HUES6 (cell line): Measurements from ENCODE around the gene ENO1.
"Not testable (repeated sequence)": the region's sequence is repeated elsewhere in the genome, so short reads cannot be mapped to it uniquely, and the experiment has no call there.

ENCODE experiments used
- H3K27ac ChIP-seq: 2 replicates; pipeline ENCODE4 v1.7.0; 2013; ENCODE audit warnings: low read depth, mild to moderate bottlenecking, low read length, inconsistent platforms
- H3K27me3 ChIP-seq: 2 replicates; pipeline ENCODE4 v1.6.1; 2013; ENCODE audit warnings: low read length; ENCODE audit not compliant: control insufficient read depth, insufficient read depth
- H3K36me3 ChIP-seq: 2 replicates; pipeline ENCODE4 v1.6.1; 2013; ENCODE audit warnings: low read length; ENCODE audit not compliant: control insufficient read depth, insufficient read depth
- H3K4me1 ChIP-seq: 2 replicates; pipeline ENCODE4 v1.6.1; 2013; ENCODE audit warnings: low read length; ENCODE audit not compliant: control insufficient read depth, insufficient read depth
- H3K4me3 ChIP-seq: 2 replicates; pipeline ENCODE4 v1.5.1; 2013; ENCODE audit warnings: low read depth, low read length
- H3K9ac ChIP-seq: one replicate; pipeline ENCODE4 v1.6.1; 2013; ENCODE audit warnings: mild to moderate bottlenecking, low read length
- H3K9me3 ChIP-seq: 2 replicates; pipeline ENCODE4 v1.6.1; 2013; ENCODE audit warnings: low read depth, low read length; ENCODE audit not compliant: control insufficient read depth, insufficient read depth

The ENO1 gene

GRCh38 chr1:8878448-8878697, at the start of gene ENO1:
ENO1 (minus strand) TSS chr1:8878686; CDS start chr1:8874908, 3,778 bp downstream.
- H3K27me3 ChIP-seq: no peaks in the 10 kb centered on the region
- no peaks in the 10 kb centered on the region for H3K9me3 ChIP-seq
- peaks cover 38% of the 10 kb centered on the region for H3K36me3 ChIP-seq
- peak within 1 kb of the TSS; percentile 90 for H3K4me3 ChIP-seq
- H3K27ac ChIP-seq: peak within 1 kb of the TSS; percentile 93
- H3K4me1 ChIP-seq: peaks cover 45% of the 10 kb centered on the region
- peak within 1 kb of the TSS; percentile 95 for H3K9ac ChIP-seq

DNA sequence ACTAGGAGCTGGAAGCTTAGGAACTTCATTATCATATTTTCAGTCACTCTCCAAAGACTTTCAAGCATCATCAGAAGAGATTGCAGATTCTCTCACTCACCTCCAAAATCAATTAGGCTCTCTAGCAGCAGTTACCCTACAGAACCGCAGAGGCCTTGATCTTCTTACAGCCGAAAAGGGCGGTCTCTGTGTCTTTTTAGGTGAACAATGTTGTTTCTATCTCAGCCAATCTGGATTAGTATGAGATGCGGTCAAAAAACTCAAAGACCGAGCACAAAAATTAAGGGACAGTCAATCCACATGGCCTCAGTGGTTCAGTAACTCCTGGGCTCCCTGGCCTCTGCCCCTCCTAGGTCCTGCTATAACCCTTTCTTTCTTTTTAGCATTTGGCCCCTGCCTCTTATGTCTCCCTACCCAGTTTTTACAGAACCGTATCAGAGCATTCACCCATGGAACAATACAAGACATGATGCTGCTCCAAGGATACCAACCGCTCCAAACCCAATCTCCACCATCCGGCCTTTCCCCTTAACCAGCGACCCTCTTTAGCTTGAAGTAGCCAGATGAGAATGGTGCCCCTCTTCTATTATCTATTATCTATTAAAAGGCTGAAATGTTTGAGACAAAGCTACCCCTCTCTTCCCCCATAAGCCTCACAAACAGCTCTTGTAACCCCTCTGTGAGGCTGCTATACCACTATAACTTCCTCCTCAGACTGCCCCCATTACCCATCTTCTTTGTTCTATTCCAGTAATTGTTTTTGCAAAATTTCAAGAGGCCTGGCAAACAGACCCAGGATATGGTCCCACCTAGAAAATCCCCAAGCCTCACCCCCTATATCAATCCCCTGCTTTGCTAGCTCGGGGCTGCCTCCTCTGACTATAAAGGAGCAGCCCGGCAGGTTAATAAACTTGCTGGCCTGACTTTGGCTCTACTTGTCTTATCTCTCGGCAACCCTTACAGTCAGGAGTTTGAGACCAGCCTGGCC, 48.5 kb upstream of the ENO1 start:
- Histone ChIP-seq H3K36me3 (no peaks in the 10 kb centered on the region), H3K4me1 (no peaks in the 10 kb centered on the region), H3K9me3 (no peaks in the 10 kb centered on the region; the same call in 1 of the 2 replicates), H3K9ac (no peak overlapping the region), H3K4me3 (no peak overlapping the region), H3K27ac (no peak overlapping the region), H3K27me3 (no peaks in the 10 kb centered on the region)

- Histone ChIP-seq H3K4me3 (no peak overlapping the region), H3K27ac (no peak overlapping the region), H3K9ac (no peak overlapping the region), H3K27me3 (no peaks in the 10 kb centered on the region), H3K9me3 (no peaks in the 10 kb centered on the region; the same call in 1 of the 2 replicates), H3K36me3 (no peaks in the 10 kb centered on the region), H3K4me1 (no peaks in the 10 kb centered on the region)
These were observed 47.5 kb upstream of the ENO1 start for GRCh38 chr1:8925960-8926359.

GRCh38 chr1:8925406-8925805, 46.9 kb upstream of the ENO1 start:
- no peaks in the 10 kb centered on the region for H3K4me1 ChIP-seq
- no peak overlapping the region for H3K9ac ChIP-seq
- no peak overlapping the region for H3K4me3 ChIP-seq
- H3K27ac ChIP-seq: no peak overlapping the region
- H3K9me3 ChIP-seq: no peaks in the 10 kb centered on the region; the same call in 1 of the 2 replicates
- no peaks in the 10 kb centered on the region for H3K27me3 ChIP-seq
- no peaks in the 10 kb centered on the region for H3K36me3 ChIP-seq

- no peaks in the 10 kb centered on the region for H3K27me3 ChIP-seq
- H3K9me3 ChIP-seq: no peaks in the 10 kb centered on the region; the same call in 1 of the 2 replicates
- H3K27ac ChIP-seq: no peak overlapping the region
These were observed 44.5 kb upstream of the ENO1 start for GRCh38 chr1:8922962-8923361.

GRCh38 chr1:8917536-8917935, 39.0 kb upstream of the ENO1 start:
- not testable (repeated sequence) for H3K36me3 ChIP-seq, H3K4me3 ChIP-seq, H3K9ac ChIP-seq, H3K27ac ChIP-seq, H3K9me3 ChIP-seq, H3K27me3 ChIP-seq
- H3K4me1 ChIP-seq: peaks cover 19% of the 10 kb centered on the region

More at GRCh38 chr1:8922962-8923361, 44.5 kb upstream of the ENO1 start:
- Histone ChIP-seq H3K9ac (no peak overlapping the region), H3K4me3 (no peak overlapping the region), H3K36me3 (no peaks in the 10 kb centered on the region), H3K4me1 (no peaks in the 10 kb centered on the region)

DNA sequence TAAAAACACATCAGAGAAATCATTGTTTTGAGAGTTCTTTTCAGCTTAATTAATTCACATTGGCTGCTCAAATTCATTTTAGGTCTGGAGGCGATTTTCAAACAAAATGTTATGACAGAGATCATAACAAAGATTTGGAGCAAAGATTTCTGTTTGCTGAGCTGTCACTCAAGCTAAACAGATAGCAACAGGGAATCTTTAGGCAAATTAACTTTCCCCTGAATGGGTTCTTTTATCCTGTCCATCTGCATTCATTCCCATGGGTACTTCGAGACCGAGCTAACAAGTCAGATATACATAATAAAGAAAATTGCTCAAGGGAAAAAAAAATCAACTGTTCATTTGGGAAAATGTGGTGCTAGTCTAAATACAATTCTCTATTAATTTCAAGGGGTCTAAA, 37.0 kb upstream of the ENO1 start:
- no peaks in the 10 kb centered on the region for H3K36me3 ChIP-seq
- H3K27me3 ChIP-seq: no peaks in the 10 kb centered on the region
- peaks cover 19% of the 10 kb centered on the region for H3K4me1 ChIP-seq
- peaks cover 9% of the 10 kb centered on the region; the same call in 1 of the 2 replicates for H3K9me3 ChIP-seq
- no peak overlapping the region for H3K27ac ChIP-seq
- no peak overlapping the region for H3K9ac ChIP-seq
- no peak overlapping the region for H3K4me3 ChIP-seq

DNA sequence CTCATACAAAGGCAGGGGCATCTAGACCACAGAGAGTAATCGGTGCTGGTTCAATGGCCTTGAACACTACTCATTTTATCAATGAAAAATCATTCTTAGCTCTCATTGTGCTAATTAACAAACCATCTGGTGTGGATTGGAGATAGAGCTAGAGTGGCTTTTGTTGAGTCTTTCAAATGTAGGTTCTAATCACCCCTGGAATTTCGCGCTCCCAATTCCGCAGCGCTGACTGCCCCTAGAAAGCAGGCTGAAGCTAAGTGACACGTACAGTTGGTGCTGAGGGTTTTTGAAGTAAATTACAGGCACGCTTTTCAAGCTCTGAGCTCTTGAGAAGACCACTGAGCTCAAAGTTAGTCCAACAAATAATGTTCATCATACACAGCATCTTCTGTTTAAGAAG, 36.0 kb upstream of the ENO1 start:
- H3K9ac ChIP-seq: no peak overlapping the region
- no peaks in the 10 kb centered on the region for H3K36me3 ChIP-seq
- no peak overlapping the region for H3K27ac ChIP-seq
- H3K4me1 ChIP-seq: peaks cover 19% of the 10 kb centered on the region
- H3K9me3 ChIP-seq: peaks cover 9% of the 10 kb centered on the region; the same call in 1 of the 2 replicates
- no peak overlapping the region for H3K4me3 ChIP-seq
- no peaks in the 10 kb centered on the region for H3K27me3 ChIP-seq

- Histone ChIP-seq H3K9me3 (peaks cover 9% of the 10 kb centered on the region; the same call in 1 of the 2 replicates), H3K27me3 (no peaks in the 10 kb centered on the region), H3K27ac (no peak overlapping the region), H3K4me1 (peaks cover 25% of the 10 kb centered on the region), H3K36me3 (no peaks in the 10 kb centered on the region), H3K4me3 (no peak overlapping the region), H3K9ac (no peak overlapping the region)
These were observed 35.0 kb upstream of the ENO1 start for GRCh38 chr1:8913457-8913856.

GRCh38 chr1:8911416-8912309, 33.2 kb upstream of the ENO1 start:
- Histone ChIP-seq H3K36me3 (no peaks in the 10 kb centered on the region), H3K4me3 (0 out of 2 replicates have a peak overlapping the region, but pooled peaks have one; percentile 18), H3K4me1 (peaks cover 28% of the 10 kb centered on the region), H3K9me3 (peaks cover 9% of the 10 kb centered on the region; the same call in 1 of the 2 replicates), H3K9ac (peak overlapping the region; percentile 25), H3K27me3 (no peaks in the 10 kb centered on the region), H3K27ac (peak overlapping the region; percentile 66; the same call in 1 of the 2 replicates)
